ENCODE data around the gene CNOT8.
A peak's percentile ranks its signal among the peaks of the same experiment; 100 is the strongest.
"Not testable (repeated sequence)": the region's sequence is repeated elsewhere in the genome, so short reads cannot be mapped to it uniquely, and the experiment has no call there.

Gene CNOT8

DNA sequence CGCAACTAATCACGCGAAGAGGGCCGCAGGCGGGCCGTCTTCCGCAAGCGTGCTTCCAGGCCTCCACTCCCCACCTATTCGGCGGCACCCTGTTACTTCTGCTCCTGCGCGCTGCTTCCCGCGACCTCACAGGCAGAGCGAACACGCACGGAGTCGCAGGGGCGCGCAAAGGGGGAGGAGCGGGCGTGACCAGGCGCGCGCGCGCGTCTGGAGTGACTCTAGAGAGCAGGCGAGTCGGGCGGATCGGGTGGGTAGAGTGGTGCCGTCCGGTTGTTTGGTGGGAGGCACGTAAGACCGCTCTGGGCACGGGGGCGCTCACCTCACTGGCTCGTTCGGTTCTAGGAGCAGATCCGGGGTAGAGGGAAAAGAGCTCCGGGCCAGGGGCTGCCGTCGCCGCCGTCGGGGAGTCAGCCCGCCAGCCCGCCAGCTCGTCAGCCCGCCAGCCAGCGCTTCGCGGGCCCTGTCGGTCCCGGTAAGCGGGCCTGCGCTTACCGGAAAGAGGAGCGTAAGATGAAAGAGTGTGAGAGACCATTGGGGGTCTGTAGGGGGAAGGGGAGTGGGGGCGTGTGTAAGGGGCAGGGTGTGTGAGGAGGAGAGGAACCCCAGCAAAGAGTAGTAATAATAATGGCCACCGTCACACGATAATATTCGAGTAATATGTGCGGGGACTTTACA lies at the start of gene CNOT8:
CNOT8 (plus strand) TSS at position 331 of the 675 bp plus-strand sequence. CDS start 4,652 bp downstream, outside the sequence.
- peak; percentile 98 for DNase-seq (ENCODE audit: low spot score)

DNA sequence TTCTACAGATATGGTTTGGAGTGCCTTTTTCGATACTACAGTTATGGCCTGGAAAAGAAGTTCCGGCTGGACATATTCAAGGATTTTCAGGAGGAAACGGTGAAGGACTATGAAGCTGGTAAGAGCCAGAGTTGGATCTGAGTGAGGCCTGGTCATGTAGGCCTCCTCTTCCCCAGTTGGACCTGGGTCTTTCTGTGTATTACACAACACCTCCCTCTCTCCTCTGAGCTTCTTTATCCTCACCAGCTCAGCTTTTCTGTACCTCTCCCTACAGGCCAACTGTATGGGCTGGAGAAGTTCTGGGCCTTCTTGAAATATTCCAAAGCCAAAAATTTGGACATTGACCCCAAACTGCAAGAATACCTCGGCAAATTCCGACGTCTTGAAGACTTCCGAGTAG lies 47.2 kb upstream of the CNOT8 start:
- no peak for DNase-seq (ENCODE audit: low spot score)

DNA sequence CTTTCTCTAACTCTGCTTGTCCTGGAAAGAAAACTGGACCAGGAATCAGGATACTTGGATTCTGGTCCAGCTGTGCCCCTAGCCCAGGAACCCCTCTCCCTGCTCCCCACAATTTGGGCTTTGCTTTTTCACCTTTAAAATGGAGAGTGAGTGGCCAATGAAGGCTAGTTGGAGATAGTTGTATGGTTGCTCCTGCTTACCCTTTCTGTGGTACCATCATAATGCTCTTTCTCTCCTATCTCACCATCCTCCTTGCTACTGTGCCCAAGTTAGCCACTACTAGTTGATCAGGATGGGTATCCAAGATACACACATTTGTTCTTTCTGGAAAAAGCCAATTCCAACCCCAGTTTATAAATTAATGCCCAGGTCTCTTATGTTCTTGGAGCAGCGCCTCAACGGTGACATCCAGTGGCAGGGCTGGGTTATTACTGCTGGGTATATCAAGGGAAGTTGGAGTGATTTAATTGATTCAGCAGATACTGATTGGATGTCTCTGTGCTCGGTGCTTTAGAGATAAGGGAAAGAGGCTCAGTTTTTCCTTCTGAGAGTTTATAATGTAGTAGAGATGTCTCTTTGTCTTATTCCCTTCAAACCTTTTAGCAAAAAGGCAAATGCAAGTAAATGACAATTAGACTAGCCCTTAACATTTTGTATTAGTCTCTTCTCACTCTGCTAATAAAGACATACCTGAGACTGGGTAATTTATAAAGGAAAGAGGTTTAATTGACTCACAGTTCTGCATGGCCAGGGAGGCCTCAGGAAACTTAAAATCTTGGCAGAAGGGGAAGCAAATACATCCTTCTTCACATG lies 46.6 kb upstream of the CNOT8 start:
- DNase-seq (ENCODE audit: low spot score), result peak; percentile 72

DNA sequence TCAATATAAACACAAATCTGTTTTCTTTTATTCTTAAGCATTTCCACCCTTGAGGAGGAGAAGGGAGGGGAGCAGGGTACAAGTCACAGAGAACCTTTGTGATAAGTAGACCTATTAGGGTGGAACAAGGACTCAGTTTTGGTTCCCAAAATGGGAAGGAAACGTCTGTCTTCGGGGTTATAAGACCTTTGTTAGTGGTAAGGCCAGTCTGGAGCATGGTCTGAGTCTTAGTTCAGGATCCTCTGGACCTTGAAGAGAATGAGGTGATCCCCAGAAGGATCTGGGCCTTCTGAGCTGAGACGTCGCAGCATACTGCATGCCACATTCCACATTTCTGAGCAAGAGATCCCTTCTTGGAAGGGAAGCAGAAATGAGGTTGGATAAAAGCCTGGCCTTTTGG lies 45.3 kb upstream of the CNOT8 start:
- DNase-seq (ENCODE audit: low spot score), result no peak

DNA sequence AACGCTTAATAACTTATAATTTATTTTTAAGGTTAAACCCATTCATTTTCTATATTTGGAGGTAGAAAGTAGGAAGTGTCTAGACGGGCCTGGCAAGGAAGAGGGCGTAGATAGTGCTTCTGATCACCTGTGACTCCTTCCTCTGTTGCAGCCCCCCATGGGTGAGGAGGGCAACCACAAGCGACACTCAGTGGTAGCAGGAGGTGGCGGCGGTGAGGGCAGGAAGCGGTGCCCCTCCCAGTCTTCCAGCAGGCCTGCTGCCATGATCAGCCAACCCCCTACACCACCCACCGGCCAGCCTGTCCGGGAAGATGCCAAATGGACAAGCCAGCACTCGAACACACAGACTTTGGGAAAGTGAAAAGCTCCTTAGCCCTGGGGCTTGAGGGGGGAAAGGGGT lies 44.7 kb upstream of the CNOT8 start:
- DNase-seq (ENCODE audit: low spot score), result peak; percentile 49

DNA sequence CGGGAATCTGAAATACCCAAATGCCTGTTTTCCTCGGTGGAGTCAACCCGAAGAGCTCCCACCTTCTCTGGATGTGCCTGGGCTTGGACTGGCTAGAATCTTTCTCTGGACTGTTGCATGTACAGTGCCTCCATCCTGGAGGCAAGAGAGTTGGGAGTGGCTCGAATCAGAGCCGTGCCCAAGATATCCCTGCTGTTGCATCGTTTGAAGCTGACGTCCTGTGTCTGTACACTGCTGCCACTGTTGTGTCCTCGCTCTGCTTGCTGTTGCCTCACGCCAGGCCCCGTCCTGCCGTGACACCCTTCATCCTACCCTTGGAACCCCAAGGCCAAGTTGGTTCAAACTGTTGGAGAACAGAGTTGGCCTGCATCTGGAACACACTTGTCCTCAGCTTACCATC lies 43.4 kb upstream of the CNOT8 start:
- no peak for DNase-seq (ENCODE audit: low spot score)

DNA sequence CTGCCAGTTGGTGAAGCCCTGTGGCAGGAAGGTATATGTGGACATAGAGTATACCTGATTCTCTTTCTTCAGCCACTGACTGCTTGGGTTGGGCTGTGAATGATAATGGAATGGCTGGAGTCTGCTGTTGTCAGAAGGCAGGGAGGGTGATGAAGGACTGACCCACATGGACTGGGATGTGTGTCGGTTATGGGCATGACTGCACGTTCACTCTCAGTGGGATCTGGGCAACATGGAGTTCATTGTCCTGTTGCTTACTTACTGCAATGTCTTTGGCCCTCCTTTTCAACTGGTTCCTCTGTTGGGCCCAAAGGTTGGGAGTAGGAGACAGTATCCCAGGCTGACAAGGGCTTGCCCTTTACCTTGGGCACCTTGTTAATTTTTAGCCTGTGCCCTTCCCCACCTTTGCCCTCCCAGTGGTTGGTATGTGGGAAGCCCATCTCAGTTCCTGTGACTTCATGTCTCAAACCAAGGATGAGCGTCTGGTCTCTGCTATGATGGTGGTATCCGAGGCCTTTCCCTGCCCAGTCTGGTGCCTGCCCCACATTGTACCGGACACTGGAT lies 42.7 kb upstream of the CNOT8 start:
- DNase-seq (ENCODE audit: low spot score), result no peak

DNA sequence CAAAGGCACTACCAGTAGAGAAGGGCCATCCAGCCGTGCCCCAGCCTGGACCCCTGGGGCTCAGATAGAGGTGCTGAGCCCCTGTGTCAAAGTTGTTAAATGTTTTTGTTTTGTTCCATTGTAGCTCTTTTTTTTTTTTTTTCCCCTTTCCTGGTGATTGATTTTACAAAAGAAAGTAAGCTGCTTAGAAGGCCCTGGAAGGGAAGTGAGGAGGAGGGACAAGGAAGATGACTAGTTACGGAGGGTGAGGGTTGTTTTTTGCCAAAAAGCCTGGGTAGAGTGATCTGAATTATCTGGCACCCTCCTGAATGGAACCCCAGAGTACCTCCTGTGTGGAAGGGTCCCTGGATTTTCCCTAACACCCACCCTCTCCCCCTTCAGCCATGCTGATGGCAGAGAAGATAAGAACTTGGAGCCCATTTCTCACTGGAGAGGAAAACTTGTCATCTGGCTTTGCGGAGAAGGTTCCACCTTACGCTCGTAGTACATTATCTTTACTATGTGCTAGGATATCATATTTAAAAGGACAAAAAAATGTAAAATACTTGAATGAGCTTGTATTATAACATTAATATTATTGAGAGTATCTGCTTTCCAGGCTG lies 41.4 kb upstream of the CNOT8 start:
- DNase-seq (ENCODE audit: low spot score), result no peak

DNA sequence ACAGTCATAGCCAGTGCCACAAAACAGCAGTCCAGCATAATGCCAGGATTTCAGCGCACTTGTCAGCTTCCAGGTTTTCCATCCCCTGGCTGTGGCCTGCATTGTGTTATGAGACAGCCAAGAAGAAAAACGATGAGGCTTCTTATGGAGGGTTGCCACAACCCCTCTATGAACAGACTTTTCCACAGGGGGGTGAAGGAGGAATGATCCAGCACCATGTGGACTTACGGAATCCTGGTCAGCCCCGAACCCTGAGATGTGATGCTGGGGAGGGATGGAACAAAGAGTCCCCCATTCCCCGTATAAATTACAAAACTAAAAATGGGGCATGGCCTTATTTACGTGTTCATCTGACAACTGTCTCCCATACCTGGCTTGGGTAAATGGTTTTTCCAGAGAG lies 40.6 kb upstream of the CNOT8 start:
- DNase-seq (ENCODE audit: low spot score), result no peak

DNA sequence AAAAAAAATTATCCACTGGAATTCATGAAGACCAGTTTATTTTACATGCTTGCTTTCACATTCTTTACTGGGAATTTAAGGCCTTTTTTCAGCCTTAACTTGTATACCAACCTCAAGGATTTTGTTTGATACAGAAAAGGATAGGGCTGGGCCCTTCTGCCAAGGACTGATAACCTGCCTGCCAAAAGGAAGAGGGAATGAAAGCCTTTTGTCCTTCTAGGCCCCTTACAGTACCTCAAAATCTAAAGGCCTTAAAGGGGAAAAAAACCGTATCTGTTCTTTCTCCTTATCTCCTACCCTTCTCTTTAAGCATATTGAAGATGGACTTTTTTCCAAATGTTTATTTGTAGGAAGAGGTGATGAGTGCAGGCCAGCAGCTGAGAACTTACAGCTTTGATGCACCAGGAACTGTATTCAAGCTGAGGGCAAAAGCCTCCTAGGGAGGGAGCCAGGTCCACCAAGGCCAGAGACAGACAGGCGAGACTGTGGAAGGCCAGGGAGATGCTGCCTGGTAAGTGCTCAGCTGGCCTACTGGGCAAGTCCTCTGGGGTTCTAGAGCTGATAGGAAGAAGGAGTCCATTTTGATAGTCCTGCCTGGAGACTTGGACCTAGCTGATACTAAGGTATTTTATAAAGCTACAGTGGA lies 39.8 kb upstream of the CNOT8 start:
- no peak for DNase-seq (ENCODE audit: low spot score)

DNA sequence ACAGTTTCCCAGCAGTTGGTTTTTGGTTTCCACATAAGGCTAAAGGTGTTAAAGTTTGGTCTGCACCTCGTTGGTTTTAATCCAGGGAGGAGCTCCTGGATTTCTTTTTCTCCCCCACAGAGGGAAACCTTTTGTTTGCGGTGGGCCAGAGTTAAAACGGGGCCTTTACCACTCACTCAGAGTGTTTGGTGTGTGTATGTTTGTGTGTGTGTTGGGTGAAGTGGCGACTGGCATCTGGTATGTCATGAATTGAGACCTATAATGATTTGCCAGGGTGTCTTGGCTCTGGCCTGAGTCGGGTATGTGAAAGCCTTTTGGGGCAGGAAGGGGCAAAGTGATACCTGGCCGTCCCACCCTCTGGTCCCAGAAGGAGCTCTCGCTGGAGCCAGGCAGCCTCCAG lies 38.9 kb upstream of the CNOT8 start:
- no peak for DNase-seq (ENCODE audit: low spot score)

DNA sequence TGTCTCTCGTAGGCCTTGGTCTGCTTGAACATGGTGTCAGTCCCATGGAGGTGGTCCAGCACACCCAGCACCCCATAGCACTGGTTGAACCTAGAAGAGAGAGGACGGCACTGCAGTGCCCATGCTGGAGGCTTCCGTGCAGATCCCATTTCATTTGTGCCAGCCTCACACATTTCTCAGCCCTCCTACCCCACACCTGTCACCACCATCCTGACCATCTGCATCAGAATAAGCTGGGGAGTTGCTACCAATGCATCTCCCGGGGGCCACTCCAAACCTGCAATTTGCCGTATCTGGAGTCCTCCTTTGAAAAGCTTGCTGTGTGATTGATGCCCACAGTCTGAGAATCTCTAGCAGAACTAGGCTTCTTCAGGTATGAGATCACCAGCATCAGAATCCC lies 38.0 kb upstream of the CNOT8 start:
- no peak for DNase-seq (ENCODE audit: low spot score)

DNA sequence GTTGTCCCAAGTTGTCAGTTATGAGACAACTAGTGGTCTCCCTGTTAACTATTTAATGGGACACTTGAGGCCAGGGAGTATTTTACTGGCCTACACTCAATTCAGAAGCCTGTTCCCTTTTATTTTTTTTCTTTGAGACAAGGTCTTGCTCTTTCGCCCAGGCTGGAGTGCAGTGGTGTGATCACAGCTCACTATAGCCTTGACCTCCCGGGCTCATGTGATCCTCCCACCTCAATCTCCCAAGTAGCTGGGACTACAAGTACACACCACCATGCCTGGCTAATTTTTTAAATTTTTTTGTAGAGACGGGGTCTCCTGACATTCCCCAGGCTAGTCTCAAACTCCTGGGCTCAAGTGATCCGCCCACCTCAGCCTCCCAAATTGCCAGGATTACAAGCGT lies 35.5 kb upstream of the CNOT8 start:
- not testable (repeated sequence) for DNase-seq (ENCODE audit: low spot score)

DNA sequence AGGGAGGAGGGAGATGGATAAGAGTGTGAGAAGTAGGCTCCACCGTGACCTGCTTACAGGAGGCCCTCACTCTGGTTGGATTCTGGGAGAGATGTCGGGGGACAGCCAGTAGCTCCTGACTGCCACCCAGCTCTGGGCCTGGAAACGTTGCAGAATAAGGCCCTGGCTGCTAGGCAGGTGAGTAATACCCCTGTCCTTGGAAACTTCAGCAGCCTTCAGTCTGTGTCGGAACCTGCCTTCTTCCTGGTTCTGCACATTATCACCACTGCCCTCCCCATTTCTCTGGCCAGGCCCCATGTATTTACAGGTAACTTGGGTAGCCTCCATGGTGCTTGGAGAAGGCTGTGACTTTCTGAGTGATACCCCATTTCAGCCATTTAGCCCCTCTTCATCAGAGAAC lies 34.8 kb upstream of the CNOT8 start:
- no peak for DNase-seq (ENCODE audit: low spot score)

DNA sequence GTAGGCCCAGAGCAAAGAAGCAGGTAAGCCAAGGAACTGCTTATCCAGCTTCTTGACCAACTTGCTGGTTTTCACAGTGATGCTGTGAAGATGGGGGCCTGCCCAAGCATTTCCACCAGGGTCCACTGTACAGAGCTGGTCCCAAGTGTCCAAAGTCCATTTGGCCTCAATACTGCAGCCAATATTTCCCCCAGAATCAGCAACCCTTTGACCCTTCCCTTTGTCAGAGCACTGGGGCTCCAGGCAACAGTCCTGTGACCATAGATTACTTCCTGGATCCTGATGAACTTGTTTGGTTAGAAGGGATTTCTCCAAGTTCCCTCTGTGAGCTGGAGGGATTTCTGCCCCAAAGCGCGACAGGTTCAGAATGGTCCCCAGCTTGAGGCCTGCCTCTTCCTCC lies 34.4 kb upstream of the CNOT8 start:
- no peak for DNase-seq (ENCODE audit: low spot score)

DNA sequence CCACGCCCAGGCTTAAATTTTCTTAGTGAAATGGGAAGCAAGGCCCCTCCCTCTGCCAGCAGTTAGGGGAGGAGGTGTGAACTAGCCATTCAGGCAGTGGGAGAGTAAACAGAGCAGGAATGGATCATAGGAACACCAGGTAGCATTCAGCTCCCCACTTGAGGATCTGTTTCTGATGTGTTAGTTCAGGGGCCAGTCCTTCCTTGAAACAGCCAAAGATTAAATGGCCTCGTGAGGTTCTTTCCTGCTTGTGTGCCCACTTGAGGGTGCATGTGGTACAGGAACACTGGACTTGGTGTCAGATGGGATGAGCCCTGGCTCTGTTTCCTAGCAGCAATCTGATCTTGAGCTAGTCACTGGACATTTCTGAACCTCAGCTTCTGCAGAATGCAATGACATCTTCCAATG lies 29.2 kb upstream of the CNOT8 start:
- DNase-seq (ENCODE audit: low spot score), result no peak

DNA sequence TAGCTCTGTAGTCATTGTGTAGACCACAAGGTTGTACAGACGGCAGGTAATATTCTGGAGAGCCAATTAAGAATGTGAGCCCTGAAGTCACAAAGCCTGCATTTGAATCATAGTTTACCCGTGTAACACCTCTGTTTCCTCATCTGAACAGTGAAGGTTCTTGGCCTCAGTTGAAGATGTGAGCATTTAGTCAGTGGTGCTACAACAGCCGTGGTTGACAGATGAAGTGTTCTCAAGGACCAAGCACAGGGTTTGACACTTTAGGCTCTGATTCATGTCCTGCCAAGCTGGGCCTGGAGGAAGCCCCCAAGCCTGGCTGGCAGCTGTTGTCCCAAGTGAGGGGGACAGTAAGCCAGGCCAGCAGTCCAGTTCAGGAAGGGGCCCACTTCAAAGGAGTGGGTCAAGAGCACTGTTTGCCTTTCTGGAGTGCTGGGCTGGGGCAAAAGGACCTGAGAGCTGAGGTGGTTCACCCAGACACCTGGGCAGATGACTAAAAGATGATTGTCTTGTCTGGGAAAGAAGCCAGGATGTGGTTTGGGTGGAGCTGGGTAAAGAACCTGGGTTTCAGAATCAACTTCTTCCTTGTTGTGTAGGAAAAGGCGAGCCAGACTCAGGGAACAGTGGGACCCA lies 28.7 kb upstream of the CNOT8 start:
- DNase-seq (ENCODE audit: low spot score), result peak; percentile 57

DNA sequence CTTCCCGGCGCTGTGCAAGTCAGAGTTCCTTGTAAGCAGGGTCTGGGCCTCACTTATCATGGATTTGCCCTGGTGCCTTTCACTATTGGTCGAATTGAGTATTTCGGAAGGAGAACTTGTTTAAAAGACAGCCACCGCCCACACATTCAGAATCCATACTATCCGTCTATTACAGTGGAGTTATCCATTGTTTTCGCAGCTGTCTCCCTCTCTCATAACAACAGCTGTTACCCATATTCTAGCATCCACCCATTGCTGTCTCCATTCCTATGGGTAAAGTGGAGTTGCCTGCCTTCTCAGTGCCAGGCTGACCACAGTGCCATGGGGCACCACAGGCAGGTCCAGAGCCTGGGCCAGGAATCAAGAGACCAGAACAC lies 28.2 kb upstream of the CNOT8 start:
- no peak for DNase-seq (ENCODE audit: low spot score)

DNA sequence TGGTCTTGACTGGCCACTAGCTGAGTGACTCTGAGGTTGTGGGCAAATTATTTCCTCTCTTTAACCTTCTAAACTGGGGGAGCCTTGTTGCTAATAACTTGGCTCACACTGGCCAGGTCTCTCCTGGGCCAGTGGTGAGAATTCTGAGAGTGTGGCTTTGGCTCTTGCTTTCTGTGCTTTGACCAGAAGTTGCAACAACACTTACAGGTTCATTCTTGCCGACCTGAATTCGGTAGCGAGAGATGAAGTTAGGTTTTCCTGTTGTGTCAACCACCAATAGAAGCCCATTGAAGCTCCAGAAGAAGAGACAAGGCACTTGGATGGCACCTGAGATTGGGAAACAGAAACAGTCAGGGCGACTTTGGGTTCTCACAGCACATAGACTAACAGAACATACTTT lies 27.8 kb upstream of the CNOT8 start:
- no peak for DNase-seq (ENCODE audit: low spot score)

DNA sequence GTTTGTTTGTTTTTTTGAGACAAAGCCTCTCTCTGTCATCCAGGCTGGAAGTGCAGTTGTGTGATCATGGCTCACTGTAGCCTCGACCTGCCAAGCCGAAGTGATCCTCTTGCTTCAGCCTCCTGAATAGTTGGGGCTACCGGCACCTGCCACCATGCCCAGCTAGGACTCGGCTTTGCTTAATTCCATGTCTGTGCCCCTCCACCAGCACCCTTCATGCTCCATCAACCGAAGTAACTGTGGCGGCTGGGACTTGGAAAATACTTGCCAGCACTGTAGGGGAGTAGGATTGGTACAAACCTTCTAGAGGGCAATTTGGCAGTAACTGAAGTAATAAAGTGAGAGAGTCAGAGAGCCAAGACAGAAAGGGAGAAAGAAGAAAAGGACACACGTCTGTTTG lies 27.0 kb upstream of the CNOT8 start:
- DNase-seq (ENCODE audit: low spot score), result no peak

DNA sequence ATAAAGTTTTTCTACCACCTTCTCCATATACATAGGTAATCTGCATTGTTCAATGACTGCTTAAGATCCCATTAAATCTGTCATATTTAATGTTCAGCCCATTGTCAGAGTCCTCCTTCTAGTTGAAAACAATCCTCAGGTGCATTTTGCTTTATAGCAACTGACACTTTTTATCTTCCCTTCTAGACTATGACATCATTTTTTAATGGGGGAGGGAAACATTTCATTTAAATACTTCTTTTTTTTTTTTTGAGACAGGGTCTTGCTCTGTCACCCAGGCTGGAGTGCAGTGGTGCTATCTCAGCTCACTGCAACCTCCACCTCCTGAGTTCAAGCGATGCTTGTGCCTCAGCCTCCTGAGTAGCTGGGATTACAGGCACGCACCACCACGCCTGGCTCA lies 25.6 kb upstream of the CNOT8 start:
- DNase-seq (ENCODE audit: low spot score), result not testable (repeated sequence)

DNA sequence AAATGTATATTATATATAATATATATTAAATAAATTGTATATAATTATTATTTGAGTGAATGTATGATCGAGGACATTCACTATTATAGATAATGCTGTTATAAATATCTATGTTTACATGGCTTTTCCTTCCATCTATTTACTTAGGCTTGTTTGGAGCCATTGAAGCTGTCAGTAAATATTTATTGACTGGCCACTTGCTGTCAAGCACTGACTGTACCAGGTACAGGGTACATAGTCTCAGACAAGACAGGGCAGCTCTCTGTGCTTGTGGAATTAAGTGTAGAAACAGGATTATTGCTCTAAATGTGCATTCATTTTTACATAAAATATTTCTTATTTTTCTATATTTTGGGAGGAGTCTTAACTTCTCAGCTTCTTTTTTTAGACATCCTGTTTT lies 24.4 kb upstream of the CNOT8 start:
- DNase-seq (ENCODE audit: low spot score), result no peak

Measured in CD4-positive, alpha-beta T cell treated with Interleukin-15 for 4 hours (primary cell).